ENCODE data around the gene PPP2R3B. TPM values are rescaled to one million over a fixed set of nuclear protein-coding genes. Genes with fewer than 3 reads are reported as not detected.
"Not testable (repeated sequence)": the region's sequence is repeated elsewhere in the genome, so short reads cannot be mapped to it uniquely, and the experiment has no call there.

Gene PPP2R3B
- polyA plus RNA-seq, 1 donor, result 282 TPM

GRCh38 chrX:318068-318738, 68.5 kb downstream of the PPP2R3B start:
- peak; percentile 94 for DNase-seq

- no peak for DNase-seq
Observed at GRCh38 chrX:317424-318067, 69.2 kb downstream of the PPP2R3B start.

DNA sequence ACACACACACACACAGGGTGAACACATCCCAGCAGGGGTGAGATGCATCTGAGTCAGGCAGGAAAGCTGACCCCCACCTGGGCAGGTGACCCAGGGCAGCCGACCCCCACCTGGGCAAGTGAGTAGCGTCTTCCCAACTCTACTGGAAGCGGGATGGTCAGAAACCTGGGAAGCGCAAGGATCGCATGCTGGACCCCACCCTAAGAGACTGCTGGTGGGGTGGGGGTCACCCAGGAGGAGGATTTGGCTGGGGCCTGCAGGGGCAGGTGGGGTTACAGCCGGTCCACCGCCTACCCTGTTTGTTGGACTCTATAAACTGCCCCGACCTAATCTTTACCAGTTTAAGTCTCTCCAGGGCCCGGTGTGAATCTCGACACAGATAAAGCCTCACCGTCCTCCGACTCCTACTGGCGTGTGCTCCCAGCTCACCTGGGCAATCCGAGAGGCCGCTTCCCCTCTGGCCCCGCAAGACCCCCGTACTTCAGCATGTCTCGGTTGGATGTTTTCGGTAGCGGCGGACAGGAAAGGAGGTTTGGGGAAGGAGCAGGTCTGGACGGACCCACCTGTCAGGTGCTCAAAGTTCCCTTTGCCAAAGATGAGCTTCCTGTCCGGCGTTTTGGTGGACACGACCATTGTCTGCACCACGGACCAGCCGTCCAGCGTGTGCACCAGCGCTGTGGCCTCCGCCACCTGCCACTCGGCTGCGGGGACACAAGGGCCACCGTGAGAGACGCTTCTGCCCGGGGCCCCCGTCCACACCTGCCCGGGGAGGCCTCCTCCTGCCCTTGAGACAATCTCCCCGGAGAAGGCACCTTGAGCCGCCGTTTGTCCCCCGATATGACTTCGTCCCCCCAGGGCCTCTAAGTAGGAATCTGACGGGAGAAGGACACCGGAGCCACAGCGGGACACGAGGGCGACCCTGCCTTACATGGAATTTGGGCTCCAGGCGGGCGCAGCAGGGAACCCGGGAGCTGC, 70.1 kb downstream of the PPP2R3B start:
- no peak for DNase-seq

- DNase-seq, result no peak
Observed at GRCh38 chrX:314781-315595, 71.7 kb downstream of the PPP2R3B start.

GRCh38 chrX:314049-314448, 72.7 kb downstream of the PPP2R3B start:
- DNase-seq, result no peak

- no peak for DNase-seq
Observed at GRCh38 chrX:313546-313945, 73.2 kb downstream of the PPP2R3B start.

- no peak for DNase-seq
Observed at GRCh38 chrX:312621-313331, 73.9 kb downstream of the PPP2R3B start.

DNA sequence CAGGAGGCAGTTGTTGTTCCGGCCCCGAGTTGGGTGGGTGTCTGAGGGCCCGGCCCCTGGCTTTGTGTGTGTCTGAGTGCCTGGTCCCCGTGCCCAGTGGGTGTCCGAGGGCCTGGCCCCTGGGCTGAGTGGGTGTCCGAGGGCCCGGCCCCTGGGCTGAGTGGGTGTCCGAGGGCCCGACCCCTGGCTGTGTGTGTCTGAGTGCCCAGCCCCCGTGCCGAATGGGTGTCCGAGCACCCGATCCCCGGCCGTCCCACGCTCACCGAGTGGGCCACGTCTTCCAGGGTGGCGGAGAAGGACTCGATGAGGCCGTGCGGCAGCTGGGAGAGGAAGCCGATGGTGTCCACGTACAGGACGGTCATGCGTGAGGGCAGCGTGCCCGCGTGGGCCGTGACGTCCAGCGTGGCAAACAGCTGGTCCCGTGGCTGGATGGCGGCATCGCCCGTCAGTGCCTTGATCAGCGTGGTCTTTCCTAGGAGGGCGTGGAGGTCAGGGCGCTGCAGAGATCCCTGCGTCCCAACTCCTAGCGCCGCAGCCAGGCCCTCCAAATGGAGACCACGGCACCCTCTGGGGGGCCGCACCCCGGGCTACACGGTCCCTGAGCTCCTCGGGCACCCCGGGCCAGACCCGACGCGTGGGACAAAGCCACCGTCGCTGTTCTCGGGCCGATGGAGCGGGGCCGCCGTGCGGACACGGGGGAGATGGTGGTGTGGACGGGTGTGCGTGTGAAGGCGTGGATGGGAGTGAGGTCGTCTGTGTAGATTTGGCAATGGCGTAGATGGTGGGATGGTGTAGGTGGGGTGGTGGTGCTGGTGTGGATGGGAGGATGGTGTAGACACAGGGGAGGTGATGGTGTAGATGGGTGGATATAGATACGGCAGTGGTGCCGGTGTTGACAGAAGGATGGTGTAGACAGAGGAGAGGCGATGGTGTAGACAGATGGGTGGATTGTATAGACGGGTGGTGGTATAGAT, 75.3 kb downstream of the PPP2R3B start:
- no peak for DNase-seq

GRCh38 chrX:310621-311155, 76.0 kb downstream of the PPP2R3B start:
- DNase-seq, result no peak

DNA sequence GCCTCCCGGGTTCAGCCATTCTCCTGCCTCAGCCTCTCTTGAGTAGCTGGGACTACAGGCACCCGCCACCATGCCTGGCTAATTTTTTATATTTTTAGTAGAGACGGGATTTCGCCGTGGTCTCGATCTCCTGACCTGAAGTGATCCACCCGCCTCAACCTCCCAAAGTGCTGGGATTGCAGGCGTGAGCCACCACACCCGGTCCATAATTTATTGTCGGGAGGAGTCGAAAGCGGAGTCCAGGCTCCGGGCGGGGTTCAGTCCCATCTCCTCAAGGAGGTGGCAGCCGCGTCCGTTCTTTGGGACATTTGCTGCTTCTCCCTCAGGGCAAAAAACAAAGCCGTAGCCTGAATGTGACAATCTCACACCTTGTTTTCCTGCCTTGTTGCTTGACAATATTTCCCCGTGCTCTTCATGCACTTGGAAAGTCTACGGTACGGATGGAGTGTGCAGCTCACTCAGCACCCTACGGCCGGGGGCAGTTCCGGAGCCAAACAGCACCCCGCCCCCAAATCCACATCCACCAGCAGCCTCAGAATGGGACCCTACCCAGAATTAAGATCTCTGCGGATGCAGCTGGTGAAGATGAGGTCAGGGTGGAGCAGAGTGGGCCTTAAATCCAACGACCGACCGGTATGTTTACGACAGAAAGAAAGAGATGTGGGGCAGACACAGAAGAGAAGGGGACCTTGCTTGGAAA, 77.7 kb downstream of the PPP2R3B start:
- DNase-seq, result no peak

DNA sequence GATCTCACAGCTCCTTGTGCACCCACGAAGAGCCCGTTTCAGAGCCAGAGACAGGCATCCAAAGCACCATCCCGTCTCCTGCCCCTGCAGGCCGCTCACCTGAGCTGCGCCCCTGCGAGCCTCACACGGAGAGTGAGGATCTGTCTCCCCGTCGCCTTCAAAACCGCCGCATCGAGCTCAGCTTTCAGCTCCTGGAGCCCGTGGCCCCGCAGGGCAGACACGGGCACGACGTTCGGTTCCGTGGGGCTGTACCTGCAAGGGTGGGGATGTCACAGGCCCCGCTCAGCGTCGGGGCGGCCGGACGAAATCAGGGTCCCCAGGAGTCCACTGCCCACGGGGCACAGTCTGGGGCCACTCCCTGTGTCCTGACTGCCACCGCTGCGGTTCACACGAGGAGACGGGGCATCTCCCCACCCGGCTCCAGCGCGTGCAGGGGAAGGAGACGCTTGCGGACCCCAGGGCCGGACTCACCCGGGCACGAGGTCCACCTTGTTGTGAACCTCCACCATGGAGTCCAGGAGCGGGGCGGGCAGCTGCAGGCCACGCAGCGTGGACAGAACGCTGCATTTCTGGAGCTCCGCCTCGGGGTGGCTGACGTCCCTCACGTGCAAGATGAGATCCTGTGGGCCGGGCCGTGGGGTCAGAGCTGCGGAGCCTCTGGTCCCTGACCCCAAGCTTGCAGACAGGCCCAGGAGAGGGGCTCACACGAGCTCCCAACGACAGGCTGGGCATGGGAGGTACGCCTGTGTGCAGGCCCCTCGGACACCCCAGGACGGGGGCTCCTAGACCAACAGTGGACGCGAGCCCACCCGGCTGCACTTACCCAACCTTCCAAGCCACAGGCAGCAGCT, 79.2 kb downstream of the PPP2R3B start:
- DNase-seq, result no peak

GRCh38 chrX:306614-307251, 80.0 kb downstream of the PPP2R3B start:
- not testable (repeated sequence) for DNase-seq

- not testable (repeated sequence) for DNase-seq
Observed at GRCh38 chrX:305781-306613, 80.7 kb downstream of the PPP2R3B start.

GRCh38 chrX:302975-303374, 83.7 kb downstream of the PPP2R3B start:
- DNase-seq, result no peak

DNA sequence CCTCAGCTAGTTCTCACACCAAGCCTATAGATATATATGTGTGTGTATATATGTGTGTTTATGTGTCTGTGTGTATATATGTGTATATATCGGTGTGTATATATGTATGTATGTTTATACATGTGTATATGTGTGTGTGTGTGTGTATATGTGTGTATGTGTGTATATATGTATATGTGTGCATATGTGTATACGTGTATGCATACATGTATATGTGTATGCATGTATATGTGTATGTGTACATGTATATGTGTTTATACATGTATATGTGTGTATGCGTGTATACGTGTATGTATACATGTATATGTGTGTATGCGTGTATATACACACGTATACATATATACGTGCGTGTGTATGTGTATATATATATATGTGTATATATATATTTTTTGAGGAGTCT, 86.4 kb downstream of the PPP2R3B start:
- DNase-seq, result no peak

- DNase-seq, result no peak
Observed at GRCh38 chrX:298993-299392, 87.7 kb downstream of the PPP2R3B start.

DNA sequence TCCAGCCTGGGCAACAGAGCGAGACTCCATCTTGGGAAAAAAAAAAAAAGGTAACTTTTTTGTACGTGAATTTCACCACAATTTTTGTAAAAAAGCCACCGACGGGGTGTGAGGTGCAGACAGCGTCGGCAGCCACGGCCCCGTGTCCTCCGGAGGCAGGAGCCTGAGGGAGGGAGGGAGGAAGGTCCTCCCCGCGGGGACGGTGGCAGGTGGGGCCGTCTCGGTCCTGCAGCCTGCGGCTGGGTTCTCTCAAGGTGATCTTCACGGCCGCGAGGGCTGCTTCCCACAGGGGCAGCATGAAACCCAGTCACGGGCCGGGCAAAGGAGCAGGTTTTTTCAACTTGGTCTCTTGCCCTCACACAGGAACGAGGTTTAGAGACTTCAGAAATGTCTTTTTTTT, 91.6 kb downstream of the PPP2R3B start:
- no peak for DNase-seq
